OCI-M1 (cell line): Measurements from ENCODE around the gene KCNIP1.

ENCODE experiments used
- DNase-seq: peaks from one replicate; lab custom pipeline; 2025; lab: John Stamatoyannopoulos, UW

Gene KCNIP1

GRCh38 chr5:170629566-170630175, 125.9 kb downstream of the KCNIP1 start:
- no peak for DNase-seq

DNA sequence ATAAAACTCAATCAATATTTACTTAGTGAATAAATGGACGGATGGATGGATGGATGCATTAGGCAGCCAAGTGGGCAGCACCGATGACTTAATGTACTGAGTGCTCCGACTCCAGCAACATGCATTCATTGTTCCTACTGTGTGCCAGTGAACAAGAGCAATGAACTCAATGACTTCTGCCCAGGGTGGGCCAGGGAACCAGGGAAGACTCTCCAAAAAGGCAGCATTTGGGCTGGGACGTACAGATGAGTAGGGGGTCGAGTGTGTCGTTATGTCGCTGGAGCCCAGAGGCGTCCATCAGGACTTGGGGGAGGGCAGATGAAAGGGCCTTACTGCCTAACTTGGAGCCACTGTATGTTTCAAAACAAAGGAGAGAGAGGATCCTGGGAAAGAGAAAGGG, 126.4 kb downstream of the KCNIP1 start:
- DNase-seq = no peak

DNA sequence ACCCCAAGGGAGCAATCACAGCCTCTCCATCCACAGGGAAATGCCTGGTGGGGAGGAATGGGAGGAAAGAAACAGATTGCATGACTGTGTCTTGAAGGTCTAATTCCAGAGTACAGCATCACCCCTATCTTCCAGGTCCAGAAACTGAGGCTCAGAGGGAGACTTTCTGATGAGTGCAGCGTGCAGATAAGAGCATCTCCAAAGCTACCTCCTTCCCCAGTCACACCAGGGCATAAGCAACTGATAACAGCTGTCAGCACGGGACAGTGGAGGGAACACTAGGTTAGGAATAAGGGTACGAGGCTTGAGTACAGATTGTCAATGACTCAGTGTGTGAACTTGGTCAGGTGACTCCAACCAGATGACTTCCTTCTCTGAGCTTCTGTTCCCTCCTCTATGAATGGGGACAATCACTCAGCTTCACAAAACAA, 126.9 kb downstream of the KCNIP1 start:
- peak; percentile 74 for DNase-seq

GRCh38 chr5:170631466-170632195, 127.8 kb downstream of the KCNIP1 start:
- DNase-seq = no peak

- peak; percentile 15 for DNase-seq
Observed at GRCh38 chr5:170632266-170632984, 128.6 kb downstream of the KCNIP1 start.

DNA sequence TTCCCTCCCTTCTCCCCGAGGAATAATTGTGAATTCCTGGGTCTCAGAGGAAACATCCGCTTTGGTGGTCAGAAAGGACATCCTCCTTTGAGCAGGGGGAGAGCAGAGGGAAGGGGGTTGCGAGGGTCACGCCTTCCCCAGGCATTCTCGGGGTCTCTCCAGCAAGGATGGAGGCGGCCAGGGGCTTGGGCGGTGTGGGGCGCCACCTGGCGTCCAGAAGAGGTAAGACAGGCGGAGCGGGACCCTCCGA, 129.1 kb downstream of the KCNIP1 start:
- no peak for DNase-seq

DNA sequence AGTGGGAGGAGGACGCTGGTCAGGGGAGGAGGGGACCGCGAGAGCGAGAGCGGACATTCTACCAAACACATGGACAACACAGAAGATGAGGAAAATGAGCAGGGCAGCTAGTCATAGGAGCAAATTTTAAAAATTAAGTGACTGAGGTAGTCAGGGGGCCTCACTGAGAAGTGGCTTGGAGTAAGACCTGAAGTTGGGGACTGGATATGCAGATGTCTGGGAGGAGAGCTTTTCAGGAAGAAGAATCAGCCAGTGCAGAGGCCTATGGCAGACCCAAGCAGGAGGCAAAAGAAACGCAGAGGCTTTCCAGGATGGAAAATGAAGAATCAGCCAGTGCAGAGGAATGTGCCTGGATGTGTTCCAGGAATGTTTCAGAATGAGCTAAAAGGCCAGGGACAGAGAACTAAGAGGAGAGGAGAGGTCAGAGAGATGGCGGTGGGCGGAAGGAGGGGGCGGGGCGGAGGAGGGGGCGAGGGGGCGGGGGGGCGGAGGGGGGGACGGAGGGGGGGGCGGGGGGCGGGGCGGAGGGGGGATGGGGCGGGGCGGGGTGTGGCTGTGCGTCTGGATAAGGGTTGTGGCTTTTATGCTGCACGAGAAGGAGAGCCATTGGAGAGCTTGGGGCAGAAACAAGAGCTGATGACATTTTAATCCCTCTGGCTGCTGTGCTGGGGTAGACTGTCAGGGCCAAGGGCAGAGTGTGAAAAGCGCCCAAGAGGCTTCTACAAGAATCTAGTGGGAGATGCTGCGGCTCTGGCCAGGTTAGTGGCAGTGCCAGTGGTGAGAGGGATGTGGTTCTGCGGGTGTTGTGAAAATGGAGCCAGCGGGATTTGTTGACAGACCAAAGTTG, 129.6 kb downstream of the KCNIP1 start:
- DNase-seq = peak; percentile 92

DNA sequence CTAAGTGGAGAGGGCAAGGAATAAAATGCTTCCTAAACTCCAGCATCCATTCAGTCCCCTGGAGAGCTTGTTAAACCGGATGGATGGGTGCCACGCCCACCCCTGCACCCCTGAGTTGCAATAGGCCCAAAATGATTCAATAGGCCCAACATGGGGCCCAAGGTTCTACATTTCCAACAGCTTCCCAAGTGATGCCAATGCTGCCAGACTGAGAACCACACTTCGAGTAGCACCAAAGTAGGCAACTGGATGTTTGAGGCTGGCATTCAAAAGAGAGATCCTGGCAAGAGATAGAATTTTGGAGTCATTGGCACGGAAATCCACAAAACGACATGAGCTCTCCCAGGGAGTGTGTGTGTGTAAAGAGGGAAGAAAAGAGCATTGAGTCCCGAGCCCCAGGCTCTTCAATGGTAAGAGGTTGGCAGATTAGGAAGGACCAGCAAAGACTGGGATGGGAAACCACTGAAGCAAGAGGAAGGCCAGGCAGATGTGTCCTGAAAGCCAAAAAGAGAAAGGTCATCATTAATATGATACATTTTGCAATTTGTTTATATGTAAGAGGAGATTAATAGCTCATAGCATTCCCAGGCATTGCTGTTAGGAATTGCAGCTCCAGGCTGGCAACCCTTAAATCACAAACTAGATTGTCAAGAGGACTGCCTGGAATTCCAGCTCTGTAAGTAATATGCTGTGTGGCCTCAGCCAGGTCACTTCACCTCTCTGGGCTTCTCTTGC, 130.6 kb downstream of the KCNIP1 start:
- no peak for DNase-seq

- no peak for DNase-seq
Observed at GRCh38 chr5:170635706-170636105, 131.9 kb downstream of the KCNIP1 start.

- DNase-seq = no peak
Observed at GRCh38 chr5:170636206-170636605, 132.4 kb downstream of the KCNIP1 start.

DNA sequence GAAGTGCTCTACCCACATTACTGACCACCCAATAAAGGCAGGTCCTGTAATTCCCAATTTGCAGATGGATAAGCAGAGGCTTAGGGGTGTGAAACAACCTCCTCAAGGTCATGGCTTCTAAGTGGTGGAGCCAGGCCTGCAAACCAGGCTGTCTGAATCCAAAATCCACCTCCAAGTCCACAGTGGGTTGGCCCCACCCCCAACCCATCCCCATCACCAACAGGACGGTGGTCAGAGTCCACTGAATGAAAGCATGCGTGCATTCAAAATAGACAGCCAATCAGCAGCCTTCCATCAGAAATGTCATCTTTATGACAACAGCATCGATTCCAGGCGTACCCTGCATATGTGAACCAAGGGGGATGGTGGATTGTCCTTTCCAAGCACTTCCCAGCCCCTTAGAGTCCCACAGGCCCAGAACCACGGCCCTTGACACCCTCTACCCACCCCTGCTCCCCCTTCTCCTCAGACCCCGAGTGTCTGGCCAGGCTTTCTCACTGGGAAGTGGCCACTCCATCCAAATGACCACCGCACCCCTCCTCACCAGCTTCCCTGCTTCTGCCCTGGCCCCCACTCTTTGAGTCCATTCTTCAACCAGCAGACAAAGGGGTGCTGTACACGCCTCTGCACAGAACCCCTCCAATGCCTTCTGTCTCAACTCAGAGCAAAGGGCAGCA, 133.1 kb downstream of the KCNIP1 start:
- DNase-seq = no peak

GRCh38 chr5:170638051-170638450, 134.2 kb downstream of the KCNIP1 start:
- DNase-seq = no peak

DNA sequence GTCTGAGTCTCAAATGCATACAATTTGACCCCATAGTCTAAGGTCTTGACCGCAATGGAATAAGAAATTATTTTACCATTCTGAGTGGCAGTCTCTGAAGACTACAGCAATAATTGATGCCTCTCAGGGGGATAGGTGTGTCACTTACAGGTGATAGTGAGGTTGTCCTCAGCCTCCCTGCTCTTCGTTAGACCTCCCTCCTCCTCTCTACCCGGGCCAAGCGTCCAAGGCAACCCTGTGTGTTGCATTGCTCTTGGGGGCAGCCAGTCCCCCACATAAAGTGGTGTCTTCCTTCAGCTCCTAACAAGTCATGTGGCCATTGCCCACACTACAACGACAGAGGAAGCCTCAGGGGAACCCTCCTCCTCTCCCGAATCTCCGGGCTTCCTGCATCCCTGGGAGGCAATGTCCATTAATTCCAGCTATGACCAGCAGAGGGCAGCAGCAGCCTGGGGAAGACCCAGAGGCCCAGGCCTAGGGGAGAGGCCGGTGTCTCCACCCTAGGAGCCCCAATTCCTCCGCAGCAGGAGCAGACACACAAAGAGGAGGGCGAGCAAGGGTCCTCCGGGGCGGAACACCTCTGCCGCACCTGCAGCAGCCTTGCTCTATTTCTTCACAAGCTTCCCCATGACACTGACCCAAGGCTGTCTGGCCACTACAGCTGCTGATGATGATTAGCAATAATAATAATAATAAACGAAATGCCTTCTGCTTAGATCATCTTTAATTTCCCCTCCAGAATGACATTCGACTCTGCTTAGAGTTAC, 134.8 kb downstream of the KCNIP1 start:
- DNase-seq = peak; percentile 77

- no peak for DNase-seq
Observed at GRCh38 chr5:170639221-170639925, 135.6 kb downstream of the KCNIP1 start.

- DNase-seq = no peak
Observed at GRCh38 chr5:170640731-170641588, 137.1 kb downstream of the KCNIP1 start.

DNA sequence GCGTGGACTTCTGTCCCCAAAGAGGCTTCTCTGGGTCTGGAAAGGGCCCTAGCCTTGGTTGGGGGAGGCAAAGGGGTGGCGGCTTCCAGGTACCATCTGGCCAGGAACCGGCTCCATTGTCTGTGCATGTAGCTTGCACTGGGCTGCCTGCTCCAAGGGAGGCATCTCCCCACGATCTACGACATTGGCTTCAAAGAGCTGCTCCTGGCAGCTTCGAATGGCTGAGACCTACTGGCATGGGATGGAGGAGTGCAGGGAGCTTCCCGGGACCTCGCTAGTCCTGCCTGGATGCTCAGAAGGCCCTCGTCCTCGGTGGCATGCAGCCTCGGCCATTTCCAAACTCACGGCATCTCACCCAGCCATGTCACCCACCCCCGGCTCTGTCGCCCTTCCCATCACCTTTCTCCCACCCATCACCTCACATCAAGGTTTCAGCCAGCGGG, 137.8 kb downstream of the KCNIP1 start:
- no peak for DNase-seq

DNA sequence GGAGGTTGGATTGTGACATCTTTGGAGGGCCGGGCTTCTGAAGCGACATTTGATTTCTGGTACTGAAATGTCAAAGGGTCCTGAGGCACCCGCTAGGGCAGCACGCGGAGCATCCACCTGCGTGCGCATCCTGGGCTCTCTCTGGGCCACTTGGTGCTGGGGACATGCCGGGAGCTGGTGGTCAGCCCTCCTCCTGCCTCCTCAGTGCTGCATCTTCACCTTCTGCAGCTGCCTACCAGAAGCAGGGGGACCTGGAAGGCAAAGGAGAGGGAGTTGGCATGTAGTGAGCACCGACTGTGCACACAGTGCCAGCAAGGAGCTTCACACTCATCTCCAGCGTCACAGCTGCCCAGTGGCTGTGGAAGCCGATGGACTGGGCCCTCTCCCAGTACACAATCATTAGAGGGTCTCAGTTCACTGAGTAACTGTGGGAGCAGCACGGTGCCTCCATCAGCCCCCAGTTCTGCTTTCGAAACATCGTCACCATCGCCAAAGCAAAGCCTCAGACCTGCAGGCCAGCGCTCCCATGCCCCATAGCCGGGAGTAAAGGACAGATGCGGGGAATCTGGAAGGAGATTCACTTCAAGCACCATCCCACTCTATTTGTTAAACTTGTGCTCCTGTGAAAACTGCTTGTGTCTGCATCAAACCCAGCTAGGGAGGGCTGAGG, 138.4 kb downstream of the KCNIP1 start:
- no peak for DNase-seq

DNA sequence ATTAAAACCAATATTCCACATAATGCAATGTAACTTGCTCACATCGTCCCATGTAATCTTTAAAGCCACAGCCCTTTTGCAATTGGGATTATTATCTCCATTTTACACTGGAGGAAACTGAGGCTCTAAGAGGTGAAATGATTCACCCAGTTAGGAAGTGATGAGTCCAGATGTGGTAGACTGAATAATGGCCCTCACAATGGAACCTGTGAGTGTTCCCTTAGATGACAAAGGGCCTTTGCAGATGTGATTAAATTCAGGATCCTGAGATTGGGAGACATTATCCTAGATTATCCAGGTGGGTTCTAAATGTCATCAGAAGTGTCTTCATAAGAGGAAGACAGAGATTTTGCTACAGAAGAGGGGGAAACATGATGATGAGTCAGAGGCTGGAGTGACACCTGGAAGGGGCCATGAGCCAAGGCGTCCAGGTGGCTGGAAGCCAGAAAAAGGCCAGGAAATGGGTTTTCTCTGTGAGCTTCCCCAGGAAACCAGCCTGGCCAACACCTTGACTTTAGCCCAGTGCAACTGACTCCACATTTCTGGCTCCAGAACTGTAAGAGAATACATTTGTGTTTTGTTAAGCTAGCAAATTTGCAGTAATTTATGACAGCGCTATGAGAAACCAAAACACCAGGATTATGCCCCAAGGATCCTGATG, 139.1 kb downstream of the KCNIP1 start:
- DNase-seq = no peak
